Measurements from ENCODE around the gene CARMIL1.
"Not testable (repeated sequence)": the region's sequence is repeated elsewhere in the genome, so short reads cannot be mapped to it uniquely, and the experiment has no call there.

CARMIL1 gene

DNA sequence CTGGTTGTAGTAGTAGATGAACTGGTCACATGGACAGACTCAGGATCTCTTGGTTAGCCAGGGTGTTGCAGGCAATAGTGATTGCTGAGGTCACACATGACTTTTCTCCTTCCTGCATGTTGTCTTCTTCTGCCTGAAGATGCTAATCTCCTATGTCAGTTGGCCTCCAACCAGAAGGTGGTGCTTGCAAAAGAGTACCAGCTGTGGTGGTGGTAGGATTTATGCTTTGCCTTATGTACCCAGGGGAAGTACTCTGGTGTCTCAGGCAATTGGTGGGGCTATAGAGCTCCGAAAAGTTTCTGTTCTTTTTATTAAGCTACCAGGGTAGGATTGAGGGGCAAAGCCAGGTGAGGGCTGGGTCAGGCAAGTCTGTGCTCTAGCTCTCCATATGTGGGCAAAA, 98.5 kb downstream of the CARMIL1 start:
- H3K9ac ChIP-seq (ENCODE audit: low read length) = no peak overlapping the region
- WGBS = 65% methylated on average over 1 of the region's 1 CpG
- H3K14ac ChIP-seq (ENCODE audit: low read length in 2 of 2) = no peak overlapping the region
- H2BK12ac ChIP-seq (ENCODE audit: low read length in 2 of 2) = no peak overlapping the region
- H2BK120ac ChIP-seq (ENCODE audit: low read depth, low read length) = no peak overlapping the region
- peaks cover 35% of the 10 kb centered on the region for H3K79me1 ChIP-seq (replicated peaks; ENCODE audit: low read length, poor library complexity, severe bottlenecking)
- H3K4me3 ChIP-seq (ENCODE audit: insufficient read depth in 1 of 2, low read depth in 1 of 2, low read length in 2 of 2) = no peak overlapping the region
- no peak overlapping the region for H4K91ac ChIP-seq (ENCODE audit: low read length)
- no peak overlapping the region for H3K23ac ChIP-seq (ENCODE audit: low read length in 2 of 2)
- H3K27ac ChIP-seq (ENCODE audit: low read length, poor library complexity, severe bottlenecking) = no peak overlapping the region
- H2BK5ac ChIP-seq (ENCODE audit: low read depth, low read length, poor library complexity, severe bottlenecking) = no peak overlapping the region
- no peaks in the 10 kb centered on the region for H3K27me3 ChIP-seq (ENCODE audit: control insufficient read depth in 1 of 2, insufficient read depth in 1 of 2, low read length in 2 of 2)
- H2AK5ac ChIP-seq (ENCODE audit: low read length, severe bottlenecking) = no peak overlapping the region
- no peak overlapping the region for H2BK15ac ChIP-seq (ENCODE audit: low read depth, poor library complexity, severe bottlenecking)
- no peak overlapping the region for H2AFZ ChIP-seq (ENCODE audit: low read depth, low read length)
- no peaks in the 10 kb centered on the region for H3K9me3 ChIP-seq (ENCODE audit: control insufficient read depth, low read length)
- H3K4me1 ChIP-seq (ENCODE audit: control insufficient read depth, insufficient read depth, low read depth, low read length) = no peaks in the 10 kb centered on the region
- H3K4ac ChIP-seq (ENCODE audit: low read depth in 1 of 2, low read length in 2 of 2) = no peak overlapping the region
- H3K18ac ChIP-seq (ENCODE audit: low read depth in 1 of 2, low read length in 2 of 2) = no peak overlapping the region
- no peak for DNase-seq
- H3K36me3 ChIP-seq (ENCODE audit: control insufficient read depth in 1 of 2, insufficient read depth in 2 of 2, low read depth in 1 of 2, low read length in 2 of 2) = no peaks in the 10 kb centered on the region
- no peak overlapping the region for H3K4me2 ChIP-seq (ENCODE audit: low read length, poor library complexity, severe bottlenecking)
- H4K8ac ChIP-seq (ENCODE audit: low read length) = no peak overlapping the region

DNA sequence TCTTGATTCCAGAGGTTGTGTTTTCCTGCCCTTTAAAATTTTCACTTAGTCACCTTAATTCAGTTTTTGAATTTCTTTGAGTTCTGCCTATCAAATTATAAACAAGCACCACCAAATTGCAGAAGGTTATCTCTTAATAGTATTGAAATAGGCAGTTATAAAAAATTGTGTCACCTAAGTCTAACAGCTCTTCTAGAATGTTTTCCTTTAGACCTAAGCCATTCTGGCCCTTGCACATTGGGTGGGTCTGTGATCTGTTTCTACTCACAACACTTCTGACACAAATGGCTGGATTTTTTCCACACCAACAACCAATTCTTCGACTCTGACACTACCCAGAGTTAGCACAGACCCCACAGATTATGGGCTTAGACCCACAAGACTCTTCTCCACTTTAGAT, 101.9 kb downstream of the CARMIL1 start:
- Histone ChIP-seq H3K27ac (ENCODE audit: low read length, poor library complexity, severe bottlenecking) (no peak overlapping the region), H3K9ac (ENCODE audit: low read length) (no peak overlapping the region), H2BK15ac (ENCODE audit: low read depth, poor library complexity, severe bottlenecking) (no peak overlapping the region), H4K8ac (ENCODE audit: low read length) (no peak overlapping the region), H2AK5ac (ENCODE audit: low read length, severe bottlenecking) (peak overlapping the region; percentile 90), H3K18ac (ENCODE audit: low read depth in 1 of 2, low read length in 2 of 2) (no peak overlapping the region), H3K4me1 (ENCODE audit: control insufficient read depth, insufficient read depth, low read depth, low read length) (no peaks in the 10 kb centered on the region), H2BK120ac (ENCODE audit: low read depth, low read length) (no peak overlapping the region), H3K14ac (ENCODE audit: low read length in 2 of 2) (no peak overlapping the region), H3K23ac (ENCODE audit: low read length in 2 of 2) (no peak overlapping the region), H3K4ac (ENCODE audit: low read depth in 1 of 2, low read length in 2 of 2) (no peak overlapping the region), H4K91ac (ENCODE audit: low read length) (no peak overlapping the region), H3K27me3 (ENCODE audit: control insufficient read depth in 1 of 2, insufficient read depth in 1 of 2, low read length in 2 of 2) (no peaks in the 10 kb centered on the region), H2BK12ac (ENCODE audit: low read length in 2 of 2) (no peak overlapping the region), H3K4me2 (ENCODE audit: low read length, poor library complexity, severe bottlenecking) (no peak overlapping the region), H3K36me3 (ENCODE audit: control insufficient read depth in 1 of 2, insufficient read depth in 2 of 2, low read depth in 1 of 2, low read length in 2 of 2) (no peaks in the 10 kb centered on the region), H3K9me3 (ENCODE audit: control insufficient read depth, low read length) (no peaks in the 10 kb centered on the region), H2AFZ (ENCODE audit: low read depth, low read length) (no peak overlapping the region), H3K79me1 (replicated peaks; ENCODE audit: low read length, poor library complexity, severe bottlenecking) (peaks cover 47% of the 10 kb centered on the region), H2BK5ac (ENCODE audit: low read depth, low read length, poor library complexity, severe bottlenecking) (no peak overlapping the region), H3K4me3 (ENCODE audit: insufficient read depth in 1 of 2, low read depth in 1 of 2, low read length in 2 of 2) (no peak overlapping the region)
- 50% methylated on average over 1 of the region's 1 CpG for WGBS
- no peak for DNase-seq

DNA sequence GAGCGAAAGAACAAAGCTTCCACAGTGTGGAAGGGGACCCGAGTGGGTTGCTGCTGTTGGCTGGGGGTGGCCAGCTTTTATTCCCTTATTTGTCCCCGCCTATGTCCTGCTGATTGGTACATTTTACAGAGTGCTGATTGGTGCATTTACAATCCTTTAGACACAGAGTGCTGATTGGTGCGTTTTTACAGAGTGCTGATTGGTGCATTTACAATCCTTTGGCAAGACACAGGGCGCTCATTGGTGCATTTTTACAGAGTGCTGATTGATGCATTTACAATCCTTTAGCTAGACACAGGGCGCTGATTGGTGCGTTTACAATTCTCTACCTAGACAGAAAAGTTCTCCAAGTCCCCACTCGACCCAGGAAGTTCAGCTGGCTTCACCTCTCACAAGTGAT, 103.3 kb downstream of the CARMIL1 start:
- H4K8ac ChIP-seq (ENCODE audit: low read length); H3K27ac ChIP-seq (ENCODE audit: low read length, poor library complexity, severe bottlenecking); H3K27me3 ChIP-seq (ENCODE audit: control insufficient read depth in 1 of 2, insufficient read depth in 1 of 2, low read length in 2 of 2); H3K4ac ChIP-seq (ENCODE audit: low read depth in 1 of 2, low read length in 2 of 2); H3K4me3 ChIP-seq (ENCODE audit: insufficient read depth in 1 of 2, low read depth in 1 of 2, low read length in 2 of 2); H3K36me3 ChIP-seq (ENCODE audit: control insufficient read depth in 1 of 2, insufficient read depth in 2 of 2, low read depth in 1 of 2, low read length in 2 of 2); H2BK12ac ChIP-seq (ENCODE audit: low read length in 2 of 2); H3K4me2 ChIP-seq (ENCODE audit: low read length, poor library complexity, severe bottlenecking); H2BK120ac ChIP-seq (ENCODE audit: low read depth, low read length); H3K14ac ChIP-seq (ENCODE audit: low read length in 2 of 2); H3K9me3 ChIP-seq (ENCODE audit: control insufficient read depth, low read length); H3K9ac ChIP-seq (ENCODE audit: low read length); H4K91ac ChIP-seq (ENCODE audit: low read length); H2AFZ ChIP-seq (ENCODE audit: low read depth, low read length); H2AK5ac ChIP-seq (ENCODE audit: low read length, severe bottlenecking); DNase-seq; H3K18ac ChIP-seq (ENCODE audit: low read depth in 1 of 2, low read length in 2 of 2); H2BK15ac ChIP-seq (ENCODE audit: low read depth, poor library complexity, severe bottlenecking); H3K4me1 ChIP-seq (ENCODE audit: control insufficient read depth, insufficient read depth, low read depth, low read length); H2BK5ac ChIP-seq (ENCODE audit: low read depth, low read length, poor library complexity, severe bottlenecking); H3K23ac ChIP-seq (ENCODE audit: low read length in 2 of 2): not testable (repeated sequence)
- 86% methylated on average over 8 of the region's 8 CpGs for WGBS
- peaks cover 36% of the 10 kb centered on the region for H3K79me1 ChIP-seq (replicated peaks; ENCODE audit: low read length, poor library complexity, severe bottlenecking)

DNA sequence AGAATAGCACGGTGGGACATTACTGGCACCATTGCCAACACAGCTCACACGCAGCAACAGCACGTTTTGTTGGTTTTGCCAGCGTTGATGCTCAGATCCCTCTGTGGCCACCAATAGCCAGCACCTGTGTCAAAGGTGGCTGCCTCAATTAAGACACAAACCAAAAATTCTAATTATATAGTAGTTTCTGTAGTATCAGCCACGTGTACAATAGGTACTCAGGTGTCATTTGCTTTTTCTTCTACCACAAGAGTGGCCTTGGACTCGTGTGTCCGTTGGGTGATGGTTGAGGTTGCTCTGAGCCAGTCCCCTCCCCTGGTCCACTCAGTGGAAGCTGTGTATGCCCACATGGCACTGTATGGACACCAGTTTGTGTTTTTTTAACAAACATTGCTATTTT, 105.1 kb downstream of the CARMIL1 start:
- Histone ChIP-seq H2BK15ac (ENCODE audit: low read depth, poor library complexity, severe bottlenecking) (no peak overlapping the region), H3K9ac (ENCODE audit: low read length) (no peak overlapping the region), H3K14ac (ENCODE audit: low read length in 2 of 2) (no peak overlapping the region), H3K9me3 (ENCODE audit: control insufficient read depth, low read length) (no peaks in the 10 kb centered on the region), H3K27me3 (ENCODE audit: control insufficient read depth in 1 of 2, insufficient read depth in 1 of 2, low read length in 2 of 2) (no peaks in the 10 kb centered on the region), H3K4me1 (ENCODE audit: control insufficient read depth, insufficient read depth, low read depth, low read length) (peaks cover under 1% of the 10 kb centered on the region), H2AFZ (ENCODE audit: low read depth, low read length) (no peak overlapping the region), H3K4ac (ENCODE audit: low read depth in 1 of 2, low read length in 2 of 2) (no peak overlapping the region), H3K4me3 (ENCODE audit: insufficient read depth in 1 of 2, low read depth in 1 of 2, low read length in 2 of 2) (no peak overlapping the region), H4K91ac (ENCODE audit: low read length) (no peak overlapping the region), H2AK5ac (ENCODE audit: low read length, severe bottlenecking) (no peak overlapping the region), H2BK5ac (ENCODE audit: low read depth, low read length, poor library complexity, severe bottlenecking) (no peak overlapping the region), H2BK12ac (ENCODE audit: low read length in 2 of 2) (no peak overlapping the region), H3K36me3 (ENCODE audit: control insufficient read depth in 1 of 2, insufficient read depth in 2 of 2, low read depth in 1 of 2, low read length in 2 of 2) (no peaks in the 10 kb centered on the region), H2BK120ac (ENCODE audit: low read depth, low read length) (no peak overlapping the region), H3K27ac (ENCODE audit: low read length, poor library complexity, severe bottlenecking) (no peak overlapping the region), H4K8ac (ENCODE audit: low read length) (no peak overlapping the region), H3K4me2 (ENCODE audit: low read length, poor library complexity, severe bottlenecking) (no peak overlapping the region), H3K18ac (ENCODE audit: low read depth in 1 of 2, low read length in 2 of 2) (no peak overlapping the region), H3K23ac (ENCODE audit: low read length in 2 of 2) (no peak overlapping the region), H3K79me1 (replicated peaks; ENCODE audit: low read length, poor library complexity, severe bottlenecking) (peaks cover 27% of the 10 kb centered on the region)
- 85% methylated on average over 6 of the region's 7 CpGs for WGBS
- DNase-seq = no peak
